Vagina (tissue), 2 donors: ENCODE results near the gene TTC19. TPM values are rescaled to one million over a fixed set of nuclear protein-coding genes. Genes with fewer than 3 reads are reported as not detected.

Experiments
- DNase-seq, 2 donors: peaks; one replicate each; pipeline ENCODE4 v3.0.0-alpha.2; 2017; ENCODE audit errors: extremely low spot score in 2 of 2
- H3K27ac ChIP-seq: fragments of 200-600 bp; sonication (generic); one replicate; pipeline ENCODE4 v1.5.1; 2019
- H3K27me3 ChIP-seq: fragments of 200-600 bp; sonication (generic); one replicate; pipeline ENCODE4 v1.5.1; 2019
- H3K36me3 ChIP-seq, 2 donors: fragments of 200-600 bp; sonication (generic); one replicate each; pipeline ENCODE4 v1.5.1; 2017 to 2019
- H3K4me1 ChIP-seq: fragments of 200-600 bp; sonication (generic); one replicate; pipeline ENCODE4 v1.5.1; 2019
- H3K4me3 ChIP-seq, 2 donors: fragments of 200-600 bp; sonication (generic); 1 replicate in 1 of 2; 2 replicates in 1 of 2; pipeline ENCODE4 v1.5.1; 2016 to 2019
- H3K9me3 ChIP-seq: fragments of 200-600 bp; sonication (generic); one replicate; pipeline ENCODE4 v1.5.1; 2019
- POLR2A ChIP-seq, 2 donors: fragments of 450-650 bp; IDR thresholded peaks; one replicate each; pipeline ENCODE4 v1.6.1; 2017; ENCODE audit warnings: antibody characterized with exemption in 2 of 2, mild to moderate bottlenecking in 2 of 2, moderate library complexity in 2 of 2
- POLR2AphosphoS5 ChIP-seq, 2 donors: sonication (generic); formaldehyde crosslinking; IDR thresholded peaks; one replicate each; pipeline ENCODE4 v1.9.0; 2017; ENCODE audit warnings: antibody characterized with exemption in 2 of 2, mild to moderate bottlenecking in 2 of 2, low read depth in 1 of 2; ENCODE audit not compliant: insufficient read depth in 1 of 2
- intact Hi-C: fragments of 100-400 bp; cut with DNase I; formaldehyde crosslinking; loops from one replicate; pipeline ENCODE4 v1.15.1; 2023
- total RNA-seq: library from RNA; depleted of rRNA; stranded (reverse); fragments of >200 nt; gene quantifications from one replicate; pipeline ENCODE4 v1.2.3, GENCODE V29; 2016
- TF ChIP-seq, protein P1 (sequence below), 3 experiments: fragments of 450-650 bp in 2 of 3; fragments of 200-600 bp in 1 of 3; sonication (generic) in 1 of 3; IDR thresholded peaks; one replicate each; pipeline ENCODE4 v1.5.1; 2017 to 2019; ENCODE audit warnings: antibody characterized with exemption in 3 of 3, mild to moderate bottlenecking in 2 of 3, moderate library complexity in 2 of 3

Gene TTC19
- total RNA-seq, 1 donor from 2014 or later, result 99.7 TPM

DNA sequence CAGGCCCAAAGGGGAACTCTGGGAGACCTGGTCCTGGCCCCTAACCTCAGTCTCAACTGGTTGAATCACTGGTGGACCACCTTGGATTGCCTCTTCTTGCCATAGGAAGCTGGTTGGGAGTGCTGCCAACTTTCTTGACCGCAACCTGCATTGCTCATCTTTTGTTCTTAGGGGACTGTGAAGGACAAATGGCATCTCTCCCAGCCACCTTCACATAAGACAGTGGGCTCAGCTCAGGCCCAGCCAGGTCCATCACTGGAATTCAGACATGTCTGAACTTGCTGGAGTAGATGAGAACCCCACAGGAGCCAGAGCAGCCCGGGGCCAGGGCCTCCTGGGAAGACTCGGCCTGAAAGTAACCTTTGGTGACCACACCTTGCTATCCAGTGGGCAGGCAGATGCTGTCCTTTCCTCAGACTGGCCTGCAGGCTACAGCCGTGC, 35.9 kb upstream of the TTC19 start:
- no peak for DNase-seq
- H3K27ac ChIP-seq, result no peak overlapping the region
- no peaks in the 10 kb centered on the region for H3K36me3 ChIP-seq
- peaks cover 29% of the 10 kb centered on the region for H3K4me1 ChIP-seq
- no peaks in the 10 kb centered on the region for H3K27me3 ChIP-seq
- no peaks in the 10 kb centered on the region for H3K9me3 ChIP-seq
- TF ChIP-seq, protein P1, sequence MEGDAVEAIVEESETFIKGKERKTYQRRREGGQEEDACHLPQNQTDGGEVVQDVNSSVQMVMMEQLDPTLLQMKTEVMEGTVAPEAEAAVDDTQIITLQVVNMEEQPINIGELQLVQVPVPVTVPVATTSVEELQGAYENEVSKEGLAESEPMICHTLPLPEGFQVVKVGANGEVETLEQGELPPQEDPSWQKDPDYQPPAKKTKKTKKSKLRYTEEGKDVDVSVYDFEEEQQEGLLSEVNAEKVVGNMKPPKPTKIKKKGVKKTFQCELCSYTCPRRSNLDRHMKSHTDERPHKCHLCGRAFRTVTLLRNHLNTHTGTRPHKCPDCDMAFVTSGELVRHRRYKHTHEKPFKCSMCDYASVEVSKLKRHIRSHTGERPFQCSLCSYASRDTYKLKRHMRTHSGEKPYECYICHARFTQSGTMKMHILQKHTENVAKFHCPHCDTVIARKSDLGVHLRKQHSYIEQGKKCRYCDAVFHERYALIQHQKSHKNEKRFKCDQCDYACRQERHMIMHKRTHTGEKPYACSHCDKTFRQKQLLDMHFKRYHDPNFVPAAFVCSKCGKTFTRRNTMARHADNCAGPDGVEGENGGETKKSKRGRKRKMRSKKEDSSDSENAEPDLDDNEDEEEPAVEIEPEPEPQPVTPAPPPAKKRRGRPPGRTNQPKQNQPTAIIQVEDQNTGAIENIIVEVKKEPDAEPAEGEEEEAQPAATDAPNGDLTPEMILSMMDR (IDR thresholded peaks at IDR 0.05), result no peak
- TF ChIP-seq POLR2A (IDR thresholded peaks at IDR 0.05), result no peak
- TF ChIP-seq POLR2AphosphoS5 (IDR thresholded peaks at IDR 0.05; ENCODE audit: insufficient read depth in 1 of 2, low read depth in 1 of 2), result no peak
- intact Hi-C loops, result no loop called here
- no peak overlapping the region for H3K4me3 ChIP-seq

DNA sequence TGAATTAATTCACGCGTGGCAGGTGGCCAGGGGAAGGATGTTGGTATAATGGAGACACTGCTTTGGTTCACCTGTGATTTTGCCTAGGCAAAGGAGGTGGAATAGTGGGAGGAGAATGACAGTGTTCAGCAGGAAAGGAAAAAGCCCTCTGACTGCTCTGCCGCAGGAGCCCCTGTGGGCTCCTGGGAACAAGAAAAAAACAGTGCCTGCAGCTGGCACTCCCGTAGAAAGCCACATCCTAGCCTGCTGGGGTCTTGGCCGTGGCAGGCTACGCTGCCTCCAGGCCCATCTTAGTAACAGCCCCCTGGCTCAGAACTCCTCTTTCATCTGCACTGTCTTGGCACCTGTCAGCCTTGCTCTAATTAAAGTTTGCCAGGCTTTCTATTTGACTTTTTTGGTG, 34.1 kb upstream of the TTC19 start:
- no peak overlapping the region for H3K4me3 ChIP-seq
- no peaks in the 10 kb centered on the region for H3K27me3 ChIP-seq
- H3K36me3 ChIP-seq, result no peaks in the 10 kb centered on the region
- H3K9me3 ChIP-seq, result no peaks in the 10 kb centered on the region
- intact Hi-C loops, result no loop called here
- DNase-seq, result no peak
- no peak for TF ChIP-seq POLR2AphosphoS5 (IDR thresholded peaks at IDR 0.05; ENCODE audit: insufficient read depth in 1 of 2, low read depth in 1 of 2)
- TF ChIP-seq, protein P1 (IDR thresholded peaks at IDR 0.05), result no peak
- TF ChIP-seq POLR2A (IDR thresholded peaks at IDR 0.05), result no peak
- no peak overlapping the region for H3K27ac ChIP-seq
- peaks cover 21% of the 10 kb centered on the region for H3K4me1 ChIP-seq

DNA sequence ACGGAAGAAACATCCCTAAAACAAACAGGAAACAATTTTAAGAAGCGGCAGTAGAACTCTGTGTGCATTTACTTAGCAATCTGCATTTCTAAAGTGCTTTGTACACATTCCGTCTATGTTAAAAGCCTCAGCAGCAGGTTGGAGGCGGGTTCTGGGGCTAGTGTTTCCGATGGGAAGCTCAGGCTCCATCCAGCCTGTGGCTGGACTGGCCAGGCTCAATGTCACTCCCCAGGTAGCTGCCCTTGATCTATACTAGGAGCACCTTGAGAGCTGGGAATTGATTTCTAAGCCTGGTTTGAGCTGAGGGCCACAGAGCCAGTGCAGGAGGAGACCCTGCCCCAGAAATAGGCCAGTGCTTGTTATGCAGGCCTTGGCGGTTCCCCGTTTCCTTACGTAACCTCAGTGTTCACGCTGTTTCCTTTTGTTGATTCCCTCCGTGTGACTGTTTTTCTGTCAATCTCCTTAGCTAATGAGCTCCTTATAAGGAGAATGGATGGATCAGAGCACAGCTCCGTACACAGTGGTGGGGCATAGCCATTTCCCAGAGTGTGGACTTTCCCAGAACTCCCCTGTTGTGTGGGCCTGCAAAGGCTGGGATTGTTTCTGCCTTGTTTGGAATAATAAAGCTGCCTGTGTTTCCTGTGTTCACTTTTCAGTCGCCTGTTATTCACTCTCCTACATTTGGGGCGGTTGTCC, 33.3 kb upstream of the TTC19 start:
- no peaks in the 10 kb centered on the region for H3K27me3 ChIP-seq
- no peaks in the 10 kb centered on the region for H3K36me3 ChIP-seq
- H3K4me3 ChIP-seq, result no peak overlapping the region
- H3K4me1 ChIP-seq, result peaks cover 21% of the 10 kb centered on the region
- no peaks in the 10 kb centered on the region for H3K9me3 ChIP-seq
- H3K27ac ChIP-seq, result peak overlapping the region; percentile 39
- no peak for DNase-seq
- TF ChIP-seq POLR2AphosphoS5 (IDR thresholded peaks at IDR 0.05; ENCODE audit: insufficient read depth in 1 of 2, low read depth in 1 of 2) (no peak), POLR2A (IDR thresholded peaks at IDR 0.05) (no peak)
- TF ChIP-seq, protein P1 (IDR thresholded peaks at IDR 0.05), result no peak
- intact Hi-C loops, result no loop called here

DNA sequence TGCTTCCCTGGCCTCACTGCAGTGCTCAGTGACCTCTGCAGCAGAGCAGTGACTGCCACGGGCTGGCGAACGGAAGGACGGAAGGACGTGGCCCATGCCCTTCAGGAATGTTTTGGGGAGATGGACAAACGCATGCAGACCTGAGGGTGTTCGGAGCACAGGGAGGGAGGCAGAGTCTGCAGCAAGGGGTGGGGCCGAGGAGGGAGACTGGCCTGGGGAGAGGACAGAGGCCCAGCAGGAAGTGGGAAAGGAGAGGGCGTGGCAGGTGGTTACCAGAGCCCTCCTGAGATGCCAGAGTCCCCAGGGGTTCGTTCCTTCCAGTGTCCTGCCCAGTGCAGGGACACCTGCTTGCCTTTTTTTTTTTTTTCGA, 32.8 kb upstream of the TTC19 start:
- no peak for TF ChIP-seq POLR2AphosphoS5 (IDR thresholded peaks at IDR 0.05; ENCODE audit: insufficient read depth in 1 of 2, low read depth in 1 of 2)
- TF ChIP-seq, protein P1 (IDR thresholded peaks at IDR 0.05), result no peak
- TF ChIP-seq POLR2A (IDR thresholded peaks at IDR 0.05), result no peak
- Histone ChIP-seq H3K4me3 (no peak overlapping the region), H3K4me1 (peaks cover 21% of the 10 kb centered on the region), H3K9me3 (no peaks in the 10 kb centered on the region), H3K27me3 (no peaks in the 10 kb centered on the region), H3K27ac (peak overlapping the region; percentile 39), H3K36me3 (no peaks in the 10 kb centered on the region)
- intact Hi-C loops, result no loop called here
- no peak for DNase-seq

DNA sequence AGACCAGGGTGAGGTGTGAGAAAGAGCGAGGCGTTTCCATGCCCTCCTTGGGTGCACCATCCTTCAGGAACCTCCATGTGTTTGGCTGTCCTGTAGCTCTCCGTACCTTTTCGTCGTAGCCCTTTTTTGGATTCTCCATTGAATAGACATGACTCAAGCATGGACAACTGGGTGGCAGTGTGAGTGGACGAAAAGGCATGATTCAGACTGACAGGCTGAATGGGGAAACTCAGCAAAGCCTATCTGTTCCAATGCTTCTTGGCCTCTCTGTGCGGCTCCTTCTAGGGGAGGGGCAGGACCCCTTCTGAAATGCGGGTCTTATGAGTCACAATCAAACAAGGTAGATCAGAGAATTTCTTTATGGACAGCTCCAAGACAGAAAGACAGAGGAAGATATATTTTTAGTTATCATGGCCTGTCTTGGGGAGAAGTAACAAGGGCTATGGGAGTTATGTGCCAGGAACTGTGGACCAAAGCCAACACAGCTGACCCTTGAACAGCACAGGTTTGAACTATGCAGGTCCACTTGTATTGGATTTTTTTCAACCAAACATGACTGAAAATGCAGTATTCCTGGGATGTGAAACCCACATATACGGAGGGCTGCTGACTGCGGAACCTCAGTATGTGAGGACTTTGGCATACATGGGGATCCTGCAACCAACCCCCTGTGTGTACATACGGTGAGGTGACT, 31.8 kb upstream of the TTC19 start:
- Histone ChIP-seq H3K27ac (no peak overlapping the region), H3K36me3 (no peaks in the 10 kb centered on the region), H3K4me3 (no peak overlapping the region), H3K4me1 (peaks cover 21% of the 10 kb centered on the region), H3K27me3 (no peaks in the 10 kb centered on the region), H3K9me3 (no peaks in the 10 kb centered on the region)
- TF ChIP-seq POLR2AphosphoS5 (IDR thresholded peaks at IDR 0.05; ENCODE audit: insufficient read depth in 1 of 2, low read depth in 1 of 2) (no peak), POLR2A (IDR thresholded peaks at IDR 0.05) (no peak)
- TF ChIP-seq, protein P1 (IDR thresholded peaks at IDR 0.05), result no peak
- intact Hi-C loops, result no loop called here
- DNase-seq, result no peak
